ENCODE results near the gene C2orf92. TPM values are rescaled to one million over a fixed set of nuclear protein-coding genes. Genes with fewer than 3 reads are reported as not detected.

C2orf92 gene
- total RNA-seq, 1 donor from 2014 or later: 14.4 TPM

GRCh38 chr2:97699765-97700444 lies 30.4 kb downstream of the C2orf92 start:
- DNase-seq (no peak), ATAC-seq (peak; percentile 85)
- Histone ChIP-seq H3K4me1 (no peaks in the 10 kb centered on the region), H3K9me3 (no peaks in the 10 kb centered on the region), H3K27me3 (no peaks in the 10 kb centered on the region), H3K4me3 (no peak overlapping the region), H3K27ac (no peak overlapping the region), H3K36me3 (no peaks in the 10 kb centered on the region)
- peak; percentile 63 for TF ChIP-seq CTCF (IDR thresholded peaks at IDR 0.05)
- intact Hi-C loops (cut with DNase I): no loop called here

- no peaks in the 10 kb centered on the region for H3K36me3 ChIP-seq
- no peak for TF ChIP-seq CTCF (IDR thresholded peaks at IDR 0.05)
- no peaks in the 10 kb centered on the region for H3K4me1 ChIP-seq
- H3K27ac ChIP-seq: no peak overlapping the region
- ATAC-seq (no peak), DNase-seq (no peak)
- no peaks in the 10 kb centered on the region for H3K9me3 ChIP-seq
- no peak overlapping the region for H3K4me3 ChIP-seq
- H3K27me3 ChIP-seq: no peaks in the 10 kb centered on the region
- intact Hi-C loops (cut with DNase I): no loop called here
Measured at GRCh38 chr2:97701186-97701585, 31.7 kb downstream of the C2orf92 start.

GRCh38 chr2:97701851-97702465 lies 32.4 kb downstream of the C2orf92 start:
- ATAC-seq: no peak

GRCh38 chr2:97702731-97703470 lies 33.4 kb downstream of the C2orf92 start:
- no peaks in the 10 kb centered on the region for H3K9me3 ChIP-seq
- intact Hi-C loops (cut with DNase I): no loop called here
- peaks cover 7% of the 10 kb centered on the region for H3K27me3 ChIP-seq
- no peaks in the 10 kb centered on the region for H3K36me3 ChIP-seq
- no peak for TF ChIP-seq CTCF (IDR thresholded peaks at IDR 0.05)
- no peak overlapping the region for H3K27ac ChIP-seq
- no peaks in the 10 kb centered on the region for H3K4me1 ChIP-seq
- H3K4me3 ChIP-seq: no peak overlapping the region
- ATAC-seq (no peak), DNase-seq (no peak)

More at GRCh38 chr2:97701851-97702465, 32.4 kb downstream of the C2orf92 start:
- Histone ChIP-seq H3K36me3 (no peaks in the 10 kb centered on the region), H3K27ac (no peak overlapping the region), H3K27me3 (no peaks in the 10 kb centered on the region), H3K4me3 (no peak overlapping the region), H3K9me3 (no peaks in the 10 kb centered on the region), H3K4me1 (no peaks in the 10 kb centered on the region)
- TF ChIP-seq CTCF (IDR thresholded peaks at IDR 0.05): no peak
- DNase-seq: no peak
- intact Hi-C loops (cut with DNase I): no loop called here

- H3K27ac ChIP-seq: no peak overlapping the region
- no peak for ATAC-seq
- peaks cover 15% of the 10 kb centered on the region for H3K27me3 ChIP-seq
- H3K36me3 ChIP-seq: no peaks in the 10 kb centered on the region
- intact Hi-C loops (cut with DNase I): no loop called here
- DNase-seq: no peak
- TF ChIP-seq CTCF (IDR thresholded peaks at IDR 0.05): no peak
- H3K4me3 ChIP-seq: no peak overlapping the region
- no peaks in the 10 kb centered on the region for H3K9me3 ChIP-seq
- H3K4me1 ChIP-seq: no peaks in the 10 kb centered on the region
Measured at GRCh38 chr2:97703741-97704140, 34.2 kb downstream of the C2orf92 start.

Measured in upper lobe of right lung (tissue), 1 donor.